PC-3 (cell line): Measurements from ENCODE around the gene PACRG. TPM values are rescaled to one million over a fixed set of nuclear protein-coding genes. Genes with fewer than 3 reads are reported as not detected.

Experiments
- ATAC-seq: fragments of 200-7000 bp; cut with Tn5 transposase; 2 replicates; pipeline ENCODE4 v1.9.1; 2020; ENCODE audit warnings: mild to moderate bottlenecking, moderate library complexity
- BruUV-seq: library from RNA; stranded (reverse); fragments of 400-500 nt; replicated peaks from 2 replicates; lab custom pipeline; 2021; lab: Mats Ljungman, UMichigan
- CTCF ChIA-PET: fragments of 300-600 bp; sonication (Branson Sonifier 250); formaldehyde crosslinking; loops from one replicate; lab custom pipeline; 2022; ENCODE audit warnings: antibody characterized with exemption; lab: Charles Lee
- POLR2A ChIA-PET: fragments of 300-600 bp; sonication (Branson Sonifier 250); formaldehyde crosslinking; loops from one replicate; lab custom pipeline; 2022; ENCODE audit warnings: antibody characterized with exemption; ENCODE audit not compliant: unreplicated experiment; lab: Charles Lee
- DNase-seq: peaks from one replicate; pipeline ENCODE4 v3.0.0-alpha.2; 2015
- H2AFZ ChIP-seq: fragments of 300-600 bp; sonication (generic); 2 replicates; pipeline ENCODE4 v1.6.0; 2016; ENCODE audit warnings: antibody characterized with exemption, low read length
- H3F3A ChIP-seq: fragments of 300-600 bp; sonication (generic); one replicate; pipeline ENCODE4 v1.6.0; 2017; ENCODE audit warnings: antibody characterized with exemption, low read length, control low read depth, mild to moderate bottlenecking; ENCODE audit not compliant: unreplicated experiment
- H3K27ac ChIP-seq: fragments of 300-600 bp; sonication (generic); 2 replicates; pipeline ENCODE4 v1.5.1; 2016; ENCODE audit warnings: mild to moderate bottlenecking, low read length
- H3K27me3 ChIP-seq: fragments of 300-600 bp; sonication (generic); 2 replicates; pipeline ENCODE4 v1.6.1; 2016; ENCODE audit warnings: low read length, mixed read lengths
- H3K36me3 ChIP-seq: fragments of 300-600 bp; sonication (generic); 2 replicates; pipeline ENCODE4 v1.6.1; 2016; ENCODE audit warnings: low read depth, mixed run types, low read length, mixed read lengths
- H3K4me1 ChIP-seq: fragments of 300-600 bp; sonication (generic); 2 replicates; pipeline ENCODE4 v1.5.1; 2016; ENCODE audit warnings: low read length; ENCODE audit not compliant: insufficient read depth
- H3K4me2 ChIP-seq: fragments of 300-600 bp; sonication (generic); 2 replicates; pipeline ENCODE4 v1.6.0; 2016; ENCODE audit warnings: low read length
- H3K4me3 ChIP-seq: fragments of 300-600 bp; sonication (generic); 2 replicates; pipeline ENCODE4 v1.5.1; 2016; ENCODE audit warnings: mild to moderate bottlenecking, low read length, mixed read lengths
- H3K79me2 ChIP-seq: fragments of 300-600 bp; sonication (generic); 2 replicates; pipeline ENCODE4 v1.6.1; 2017; ENCODE audit warnings: low read length, mixed read lengths
- H3K9ac ChIP-seq: fragments of 300-600 bp; sonication (generic); 2 replicates; pipeline ENCODE4 v1.6.0; 2016; ENCODE audit warnings: mild to moderate bottlenecking, low read length
- H3K9me2 ChIP-seq: fragments of 300-600 bp; sonication (generic); replicated peaks from 2 replicates; pipeline ENCODE4 v1.6.1; 2016; ENCODE audit warnings: mixed run types, low read length, mixed read lengths
- H3K9me3 ChIP-seq: fragments of 300-600 bp; sonication (generic); 2 replicates; pipeline ENCODE4 v1.6.1; 2016; ENCODE audit warnings: low read length, mixed read lengths
- H4K20me1 ChIP-seq: fragments of 300-600 bp; sonication (generic); 2 replicates; pipeline ENCODE4 v1.6.1; 2016; ENCODE audit warnings: low read length, mixed read lengths
- CTCF ChIP-seq: fragments of 300-600 bp; sonication (generic); conservative IDR thresholded peaks from 2 replicates; pipeline ENCODE4 v1.5.1; 2017; ENCODE audit warnings: antibody characterized with exemption, low read depth, mild to moderate bottlenecking, low read length
- EZH2 ChIP-seq: fragments of 300-600 bp; sonication (generic); IDR thresholded peaks from one replicate; pipeline ENCODE4 v1.6.1; 2017; ENCODE audit warnings: antibody characterized with exemption, mild to moderate bottlenecking, low read length; ENCODE audit not compliant: unreplicated experiment
- EZH2phosphoT487 ChIP-seq: fragments of 300-600 bp; sonication (generic); IDR thresholded peaks from 2 replicates; pipeline ENCODE4 v1.6.1; 2018; ENCODE audit warnings: mild to moderate bottlenecking, antibody characterized with exemption, low read length, borderline replicate concordance
- intact Hi-C: fragments of 100-400 bp; cut with micrococcal nuclease; formaldehyde crosslinking; loops from 2 replicates; pipeline ENCODE4 v1.9.0; 2023
- total RNA-seq: library from RNA; depleted of rRNA; stranded (reverse); fragments of >200 nt; gene quantifications from 2 replicates; pipeline ENCODE4 v1.2.3, GENCODE V29; 2014

The PACRG gene
- total RNA-seq, 1 experiment from 2014 or later = not detected

DNA sequence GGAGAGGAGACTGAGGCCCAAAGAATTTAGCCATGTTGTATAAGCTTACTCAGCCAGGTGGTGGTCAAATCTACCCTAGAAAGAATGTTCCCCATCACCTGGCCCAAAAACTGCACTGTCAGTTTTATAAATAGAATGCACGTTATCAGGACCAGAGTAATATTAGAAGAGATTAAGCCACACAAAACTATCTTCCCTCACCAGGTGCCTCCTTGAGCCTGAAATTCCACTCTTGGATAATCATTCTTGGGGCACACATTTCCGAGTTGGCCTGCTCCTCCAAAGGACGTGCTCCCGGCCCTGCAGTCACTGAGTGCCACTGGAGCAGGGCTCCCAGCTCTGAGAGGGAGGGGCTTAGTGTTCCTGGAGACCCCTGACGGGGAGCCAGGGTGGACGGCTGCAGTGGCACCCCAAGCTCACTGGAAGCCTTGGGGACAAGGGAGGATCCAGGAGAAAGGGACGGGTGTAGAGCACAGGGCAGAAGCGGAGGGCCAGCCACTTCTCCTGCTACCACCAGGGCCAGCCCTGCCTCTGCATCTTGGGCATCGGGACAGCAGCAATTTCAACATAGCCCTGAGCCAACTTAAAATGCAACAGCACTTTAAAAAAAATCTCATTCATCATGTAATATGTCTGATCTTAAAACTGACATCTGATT is 525.9 kb downstream of the PACRG start:
- Histone ChIP-seq H3K9me2 (no peaks in the 10 kb centered on the region), H3K4me1 (peaks cover 10% of the 10 kb centered on the region), H3K27ac (no peak overlapping the region), H3K4me3 (no peak overlapping the region), H4K20me1 (no peaks in the 10 kb centered on the region), H2AFZ (no peak overlapping the region), H3K36me3 (no peaks in the 10 kb centered on the region), H3K4me2 (no peak overlapping the region), H3K79me2 (no peaks in the 10 kb centered on the region), H3K9me3 (no peaks in the 10 kb centered on the region), H3K27me3 (no peaks in the 10 kb centered on the region), H3F3A (no peaks in the 10 kb centered on the region), H3K9ac (no peak overlapping the region)
- BruUV-seq = no TSS peak
- ATAC-seq = no peak
- intact Hi-C loops = no loop called here
- no peak for DNase-seq
- ChIA-PET CTCF (no interaction called here), POLR2A (no interaction called here)
- TF ChIP-seq EZH2 = no peak
- TF ChIP-seq CTCF = no peak
- TF ChIP-seq EZH2phosphoT487 = no peak

GRCh38 chr6:163254341-163254835 is 526.6 kb downstream of the PACRG start:
- Histone ChIP-seq H4K20me1 (no peaks in the 10 kb centered on the region), H3K9me3 (no peaks in the 10 kb centered on the region), H3K79me2 (no peaks in the 10 kb centered on the region), H3F3A (no peaks in the 10 kb centered on the region), H3K27ac (no peak overlapping the region), H3K4me3 (no peak overlapping the region), H3K9me2 (no peaks in the 10 kb centered on the region), H3K9ac (no peak overlapping the region), H2AFZ (no peak overlapping the region), H3K36me3 (no peaks in the 10 kb centered on the region), H3K4me2 (no peak overlapping the region), H3K27me3 (no peaks in the 10 kb centered on the region), H3K4me1 (peaks cover 5% of the 10 kb centered on the region)
- no peak for TF ChIP-seq EZH2
- no peak for TF ChIP-seq CTCF
- TF ChIP-seq EZH2phosphoT487 = no peak
- DNase-seq (no peak), ATAC-seq (no peak)
- ChIA-PET POLR2A (no interaction called here), CTCF (no interaction called here)
- intact Hi-C loops = no loop called here
- no TSS peak for BruUV-seq

GRCh38 chr6:163255265-163255664 is 527.5 kb downstream of the PACRG start:
- no peak overlapping the region for H3K4me3 ChIP-seq
- TF ChIP-seq CTCF = no peak
- TF ChIP-seq EZH2phosphoT487 = no peak
- TF ChIP-seq EZH2 = no peak
- no peak overlapping the region for H3K9ac ChIP-seq
- no peak overlapping the region for H3K27ac ChIP-seq
- no peaks in the 10 kb centered on the region for H4K20me1 ChIP-seq
- H2AFZ ChIP-seq = no peak overlapping the region
- DNase-seq (no peak), ATAC-seq (no peak)
- H3K27me3 ChIP-seq = no peaks in the 10 kb centered on the region
- no peaks in the 10 kb centered on the region for H3K9me3 ChIP-seq
- H3K79me2 ChIP-seq = no peaks in the 10 kb centered on the region
- no peaks in the 10 kb centered on the region for H3F3A ChIP-seq
- POLR2A ChIA-PET = no interaction called here
- no peak overlapping the region for H3K4me2 ChIP-seq
- BruUV-seq = no TSS peak
- CTCF ChIA-PET = no interaction called here
- H3K9me2 ChIP-seq = no peaks in the 10 kb centered on the region
- H3K36me3 ChIP-seq = no peaks in the 10 kb centered on the region
- no peaks in the 10 kb centered on the region for H3K4me1 ChIP-seq
- intact Hi-C loops = no loop called here
